Measurements from ENCODE around the gene SLC35F3. TPM values are rescaled to one million over a fixed set of nuclear protein-coding genes. Genes with fewer than 3 reads are reported as not detected.
A peak's percentile ranks its signal among the peaks of the same experiment; 100 is the strongest.

Gene SLC35F3
- total and polyA plus RNA-seq, 2 donors from 2014 or later, result 0.41 to 0.66 TPM

DNA sequence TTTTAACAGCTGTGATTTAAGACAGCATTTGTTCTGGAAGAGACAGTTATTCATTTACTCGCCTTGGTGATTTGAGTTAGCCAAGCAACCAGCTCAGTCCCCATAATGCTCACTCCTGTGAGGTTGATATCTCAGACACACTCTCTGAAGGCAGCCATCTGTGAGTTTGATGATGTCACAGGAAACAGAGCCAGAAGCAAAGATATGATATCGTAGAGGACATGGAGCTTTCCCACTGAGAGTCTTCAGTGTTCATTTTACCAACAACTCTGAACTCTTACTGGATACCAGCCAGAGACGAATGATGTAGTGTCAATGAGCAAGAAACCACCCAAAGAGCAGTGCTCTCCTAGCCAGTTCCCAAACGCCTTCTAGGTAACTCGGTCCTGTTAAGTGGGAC lies 219.4 kb downstream of the SLC35F3 start:
- TF ChIP-seq, protein P1, sequence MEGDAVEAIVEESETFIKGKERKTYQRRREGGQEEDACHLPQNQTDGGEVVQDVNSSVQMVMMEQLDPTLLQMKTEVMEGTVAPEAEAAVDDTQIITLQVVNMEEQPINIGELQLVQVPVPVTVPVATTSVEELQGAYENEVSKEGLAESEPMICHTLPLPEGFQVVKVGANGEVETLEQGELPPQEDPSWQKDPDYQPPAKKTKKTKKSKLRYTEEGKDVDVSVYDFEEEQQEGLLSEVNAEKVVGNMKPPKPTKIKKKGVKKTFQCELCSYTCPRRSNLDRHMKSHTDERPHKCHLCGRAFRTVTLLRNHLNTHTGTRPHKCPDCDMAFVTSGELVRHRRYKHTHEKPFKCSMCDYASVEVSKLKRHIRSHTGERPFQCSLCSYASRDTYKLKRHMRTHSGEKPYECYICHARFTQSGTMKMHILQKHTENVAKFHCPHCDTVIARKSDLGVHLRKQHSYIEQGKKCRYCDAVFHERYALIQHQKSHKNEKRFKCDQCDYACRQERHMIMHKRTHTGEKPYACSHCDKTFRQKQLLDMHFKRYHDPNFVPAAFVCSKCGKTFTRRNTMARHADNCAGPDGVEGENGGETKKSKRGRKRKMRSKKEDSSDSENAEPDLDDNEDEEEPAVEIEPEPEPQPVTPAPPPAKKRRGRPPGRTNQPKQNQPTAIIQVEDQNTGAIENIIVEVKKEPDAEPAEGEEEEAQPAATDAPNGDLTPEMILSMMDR (IDR thresholded peaks at IDR 0.05; ENCODE audit: borderline replicate concordance, extremely low read depth, insufficient read depth), result no peak
- Histone ChIP-seq H3K9me3 (ENCODE audit: control insufficient read depth in 2 of 3, insufficient read depth in 1 of 3, low read length in 3 of 3) (no peaks in the 10 kb centered on the region), H3K9ac (ENCODE audit: low read length in 3 of 3) (no peak overlapping the region), H3K4me3 (ENCODE audit: low read length in 3 of 3) (no peak overlapping the region), H3K4me1 (ENCODE audit: control insufficient read depth in 2 of 3, insufficient read depth in 2 of 3, low read depth in 1 of 3, low read length in 3 of 3) (no peaks in the 10 kb centered on the region), H3K27ac (ENCODE audit: low read depth in 2 of 2, low read length in 2 of 2) (no peak overlapping the region), H3K36me3 (ENCODE audit: control insufficient read depth in 2 of 3, insufficient read depth in 3 of 3, low read length in 3 of 3) (no peaks in the 10 kb centered on the region), H3K27me3 (ENCODE audit: control insufficient read depth, insufficient read depth, low read length) (no peaks in the 10 kb centered on the region)
- FAIRE-seq (no peak), DNase-seq (peak in 2 of 5 donors; percentile 10 to 38)
- intact Hi-C loops (cut with DNase I), result no loop called here

DNA sequence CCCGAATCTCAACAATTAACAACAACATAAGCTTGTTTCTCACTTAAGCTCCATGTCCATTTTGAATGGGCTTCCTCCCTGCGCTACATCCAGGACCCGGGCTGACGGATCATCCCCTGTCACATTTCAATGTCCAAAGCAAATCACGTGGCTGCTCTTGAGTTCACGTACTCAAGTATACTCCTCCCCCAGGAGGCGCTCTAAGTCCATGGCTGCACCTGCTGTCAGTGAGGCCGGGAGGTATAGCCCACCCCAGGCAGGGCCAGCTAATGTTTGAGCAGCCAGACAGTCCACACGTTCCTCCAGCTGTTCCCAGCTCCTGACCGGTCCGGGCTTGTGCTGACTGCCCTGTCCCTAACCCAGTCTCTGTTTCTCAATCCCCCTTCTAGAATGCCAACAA lies 220.8 kb downstream of the SLC35F3 start:
- Histone ChIP-seq H3K4me1 (ENCODE audit: control insufficient read depth in 2 of 3, insufficient read depth in 2 of 3, low read depth in 1 of 3, low read length in 3 of 3) (no peaks in the 10 kb centered on the region), H3K27ac (ENCODE audit: low read depth in 2 of 2, low read length in 2 of 2) (no peak overlapping the region), H3K9ac (ENCODE audit: low read length in 3 of 3) (no peak overlapping the region), H3K27me3 (ENCODE audit: control insufficient read depth, insufficient read depth, low read length) (no peaks in the 10 kb centered on the region), H3K9me3 (ENCODE audit: control insufficient read depth in 2 of 3, insufficient read depth in 1 of 3, low read length in 3 of 3) (no peaks in the 10 kb centered on the region), H3K4me3 (ENCODE audit: low read length in 3 of 3) (no peak overlapping the region), H3K36me3 (ENCODE audit: control insufficient read depth in 2 of 3, insufficient read depth in 3 of 3, low read length in 3 of 3) (no peaks in the 10 kb centered on the region)
- intact Hi-C loops (cut with DNase I), result no loop called here
- FAIRE-seq, result no peak
- peak in 4 of 5 donors; percentile 60 to 76 (median 74) for DNase-seq
- TF ChIP-seq, protein P1 (IDR thresholded peaks at IDR 0.05; ENCODE audit: borderline replicate concordance, extremely low read depth, insufficient read depth), result peak; percentile 13

DNA sequence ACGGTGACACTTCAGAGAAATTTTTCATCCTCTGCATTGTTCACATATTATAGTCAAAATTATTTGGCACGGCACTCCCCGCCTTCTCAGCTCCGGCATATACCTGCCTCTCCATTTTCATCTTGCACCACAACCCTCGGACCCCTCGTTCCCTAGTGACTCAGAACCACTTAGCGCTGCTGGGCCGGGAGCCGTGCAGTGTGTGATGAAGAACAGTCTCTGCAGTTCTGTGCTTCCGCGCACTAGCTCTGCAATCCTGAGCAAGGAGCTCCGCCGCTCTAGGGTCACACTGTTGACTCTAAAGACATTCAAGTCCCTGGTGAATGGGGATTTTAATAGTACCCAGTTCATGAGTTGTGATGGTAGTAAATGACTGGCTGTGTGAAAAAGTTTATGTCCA lies 221.2 kb downstream of the SLC35F3 start:
- intact Hi-C loops (cut with DNase I), result no loop called here
- no peaks in the 10 kb centered on the region for H3K9me3 ChIP-seq (ENCODE audit: control insufficient read depth in 2 of 3, insufficient read depth in 1 of 3, low read length in 3 of 3)
- H3K36me3 ChIP-seq (ENCODE audit: control insufficient read depth in 2 of 3, insufficient read depth in 3 of 3, low read length in 3 of 3), result no peaks in the 10 kb centered on the region
- H3K9ac ChIP-seq (ENCODE audit: low read length in 3 of 3), result no peak overlapping the region
- H3K27me3 ChIP-seq (ENCODE audit: control insufficient read depth, insufficient read depth, low read length), result no peaks in the 10 kb centered on the region
- TF ChIP-seq, protein P1 (IDR thresholded peaks at IDR 0.05; ENCODE audit: borderline replicate concordance, extremely low read depth, insufficient read depth), result no peak
- no peak overlapping the region for H3K27ac ChIP-seq (ENCODE audit: low read depth in 2 of 2, low read length in 2 of 2)
- FAIRE-seq, result no peak
- no peak overlapping the region for H3K4me3 ChIP-seq (ENCODE audit: low read length in 3 of 3)
- no peak for DNase-seq
- no peaks in the 10 kb centered on the region for H3K4me1 ChIP-seq (ENCODE audit: control insufficient read depth in 2 of 3, insufficient read depth in 2 of 3, low read depth in 1 of 3, low read length in 3 of 3)

DNA sequence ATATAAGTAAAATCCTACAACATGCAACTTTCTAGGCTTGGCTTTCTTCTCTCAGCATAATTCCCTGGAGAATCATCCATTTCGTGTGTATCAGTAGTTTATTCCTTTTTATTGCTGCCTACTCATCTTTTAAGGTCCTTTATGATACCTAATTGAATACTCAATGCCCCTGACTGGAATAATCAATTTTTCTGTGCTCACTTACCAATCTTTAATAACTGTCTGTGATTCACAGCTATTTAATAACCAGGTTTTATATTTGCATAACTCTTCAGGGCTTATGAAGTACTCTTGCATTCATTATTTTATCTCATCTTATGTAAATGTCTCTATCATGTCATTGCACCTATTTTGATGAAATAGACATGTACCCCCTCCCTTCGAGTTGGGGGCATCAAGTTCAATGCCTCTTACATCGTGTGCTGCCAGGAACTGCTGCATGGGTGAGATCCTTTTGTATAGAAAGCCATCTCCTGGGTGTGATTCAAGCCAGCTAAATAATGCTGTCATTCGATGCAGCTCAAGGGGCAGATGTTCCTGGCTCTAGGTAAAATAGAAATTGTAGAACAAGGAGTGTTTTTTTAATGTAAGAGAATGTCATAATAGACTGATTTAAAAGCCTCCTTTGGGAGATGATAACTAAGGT lies 222.7 kb downstream of the SLC35F3 start:
- no peaks in the 10 kb centered on the region for H3K36me3 ChIP-seq (ENCODE audit: control insufficient read depth in 2 of 3, insufficient read depth in 3 of 3, low read length in 3 of 3)
- H3K9me3 ChIP-seq (ENCODE audit: control insufficient read depth in 2 of 3, insufficient read depth in 1 of 3, low read length in 3 of 3), result no peaks in the 10 kb centered on the region
- no peak for FAIRE-seq
- DNase-seq, result no peak
- H3K4me3 ChIP-seq (ENCODE audit: low read length in 3 of 3), result no peak overlapping the region
- no peak overlapping the region for H3K27ac ChIP-seq (ENCODE audit: low read depth in 2 of 2, low read length in 2 of 2)
- TF ChIP-seq, protein P1 (IDR thresholded peaks at IDR 0.05; ENCODE audit: borderline replicate concordance, extremely low read depth, insufficient read depth), result no peak
- no peak overlapping the region for H3K9ac ChIP-seq (ENCODE audit: low read length in 3 of 3)
- H3K27me3 ChIP-seq (ENCODE audit: control insufficient read depth, insufficient read depth, low read length), result no peaks in the 10 kb centered on the region
- no peaks in the 10 kb centered on the region for H3K4me1 ChIP-seq (ENCODE audit: control insufficient read depth in 2 of 3, insufficient read depth in 2 of 3, low read depth in 1 of 3, low read length in 3 of 3)
- intact Hi-C loops (cut with DNase I), result no loop called here

Data from kidney (tissue), 14 donors.